HG03354 (cell line): ENCODE data around the gene TRIM66.
"Not testable (repeated sequence)": the region's sequence is repeated elsewhere in the genome, so short reads cannot be mapped to it uniquely, and the experiment has no call there.

Source experiments
- ATAC-seq: cut with Tn5 transposase; IDR thresholded peaks from one replicate; pipeline ENCODE4 v1.9.1; 2021; ENCODE audit warnings: mild to moderate bottlenecking; ENCODE audit not compliant: unreplicated experiment, poor library complexity, severe bottlenecking

Gene TRIM66

GRCh38 chr11:8670081-8670480 lies 12.4 kb downstream of the TRIM66 start:
- ATAC-seq, result not testable (repeated sequence)

GRCh38 chr11:8665222-8665621 lies 17.2 kb downstream of the TRIM66 start:
- no peak for ATAC-seq

- ATAC-seq, result no peak
Measured at GRCh38 chr11:8661001-8661795, 21.3 kb downstream of the TRIM66 start.

- ATAC-seq, result no peak
Measured at GRCh38 chr11:8658321-8659057, 24.0 kb downstream of the TRIM66 start.

GRCh38 chr11:8656291-8656690 lies 26.2 kb downstream of the TRIM66 start:
- no peak for ATAC-seq

- ATAC-seq, result no peak
Measured at GRCh38 chr11:8654503-8654902, 28.0 kb downstream of the TRIM66 start.

- ATAC-seq, result no peak
Measured at GRCh38 chr11:8652140-8652539, 30.3 kb downstream of the TRIM66 start.

GRCh38 chr11:8650401-8650990 lies 32.0 kb downstream of the TRIM66 start:
- ATAC-seq, result no peak

- no peak for ATAC-seq
Measured at GRCh38 chr11:8649361-8649760, 33.1 kb downstream of the TRIM66 start.

- ATAC-seq, result no peak
Measured at GRCh38 chr11:8646873-8647272, 35.6 kb downstream of the TRIM66 start.

- no peak for ATAC-seq
Measured at GRCh38 chr11:8642196-8642841, 40.1 kb downstream of the TRIM66 start.

GRCh38 chr11:8641332-8641731 lies 41.1 kb downstream of the TRIM66 start:
- no peak for ATAC-seq

GRCh38 chr11:8640267-8640906 lies 42.1 kb downstream of the TRIM66 start:
- ATAC-seq, result no peak

GRCh38 chr11:8639655-8640054 lies 42.8 kb downstream of the TRIM66 start:
- ATAC-seq, result no peak

GRCh38 chr11:8638300-8638699 lies 44.2 kb downstream of the TRIM66 start:
- no peak for ATAC-seq

- ATAC-seq, result no peak
Measured at GRCh38 chr11:8636127-8636526, 46.3 kb downstream of the TRIM66 start.

- ATAC-seq, result no peak
Measured at GRCh38 chr11:8634498-8634897, 48.0 kb downstream of the TRIM66 start.

GRCh38 chr11:8631395-8632118 lies 50.9 kb downstream of the TRIM66 start:
- ATAC-seq, result no peak

GRCh38 chr11:8624698-8625097 lies 57.8 kb downstream of the TRIM66 start:
- ATAC-seq, result no peak
